Measurements from ENCODE around the gene QPRT.

- TF ChIP-seq POLR2AphosphoS5 (IDR thresholded peaks at IDR 0.05) (no peak), POLR2A (IDR thresholded peaks at IDR 0.05) (no peak)
- TF ChIP-seq, protein P1, sequence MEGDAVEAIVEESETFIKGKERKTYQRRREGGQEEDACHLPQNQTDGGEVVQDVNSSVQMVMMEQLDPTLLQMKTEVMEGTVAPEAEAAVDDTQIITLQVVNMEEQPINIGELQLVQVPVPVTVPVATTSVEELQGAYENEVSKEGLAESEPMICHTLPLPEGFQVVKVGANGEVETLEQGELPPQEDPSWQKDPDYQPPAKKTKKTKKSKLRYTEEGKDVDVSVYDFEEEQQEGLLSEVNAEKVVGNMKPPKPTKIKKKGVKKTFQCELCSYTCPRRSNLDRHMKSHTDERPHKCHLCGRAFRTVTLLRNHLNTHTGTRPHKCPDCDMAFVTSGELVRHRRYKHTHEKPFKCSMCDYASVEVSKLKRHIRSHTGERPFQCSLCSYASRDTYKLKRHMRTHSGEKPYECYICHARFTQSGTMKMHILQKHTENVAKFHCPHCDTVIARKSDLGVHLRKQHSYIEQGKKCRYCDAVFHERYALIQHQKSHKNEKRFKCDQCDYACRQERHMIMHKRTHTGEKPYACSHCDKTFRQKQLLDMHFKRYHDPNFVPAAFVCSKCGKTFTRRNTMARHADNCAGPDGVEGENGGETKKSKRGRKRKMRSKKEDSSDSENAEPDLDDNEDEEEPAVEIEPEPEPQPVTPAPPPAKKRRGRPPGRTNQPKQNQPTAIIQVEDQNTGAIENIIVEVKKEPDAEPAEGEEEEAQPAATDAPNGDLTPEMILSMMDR (IDR thresholded peaks at IDR 0.05): no peak
These were observed 55.8 kb downstream of the QPRT start for GRCh38 chr16:29734786-29735185.

Data from transverse colon (tissue), 4 donors.